HG02970 (cell line): ENCODE measurements around the gene TMEM132C.
A peak's percentile ranks its signal among the peaks of the same experiment; 100 is the strongest.
"Not testable (repeated sequence)": the region's sequence is repeated elsewhere in the genome, so short reads cannot be mapped to it uniquely, and the experiment has no call there.

Experiments used
- ATAC-seq: cut with Tn5 transposase; IDR thresholded peaks from one replicate; pipeline ENCODE4 v1.9.1; 2021; ENCODE audit warnings: mild to moderate bottlenecking, moderate library complexity, moderate number of reproducible peaks; ENCODE audit not compliant: unreplicated experiment, low FRiP score

The TMEM132C gene

DNA sequence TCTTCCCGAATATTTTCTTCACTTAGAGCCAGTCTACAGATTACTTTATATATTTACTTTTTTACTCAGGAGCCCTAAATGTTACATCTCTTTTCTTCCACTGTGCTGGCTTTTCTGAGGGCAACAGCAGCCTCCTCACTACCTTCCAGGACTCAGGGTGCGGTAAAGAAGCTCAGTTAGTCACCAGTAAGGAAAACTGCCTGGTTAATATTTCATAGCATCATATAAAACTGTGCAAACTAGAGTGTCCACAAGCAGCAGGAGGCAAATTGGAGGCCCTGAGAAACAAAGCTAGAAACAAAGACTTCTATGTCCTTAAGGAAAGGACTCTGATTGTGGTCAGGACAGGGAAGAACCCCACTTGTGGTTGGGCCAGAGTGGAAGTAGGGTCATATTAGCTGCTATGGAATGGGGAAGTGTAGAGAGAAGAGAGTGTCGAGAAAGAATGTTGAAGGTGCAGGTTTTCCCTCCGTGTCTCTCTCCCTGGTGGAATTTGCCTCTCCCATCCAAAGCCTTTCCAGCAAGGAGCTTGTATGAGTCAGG, 336.7 kb downstream of the TMEM132C start:
- no peak for ATAC-seq

DNA sequence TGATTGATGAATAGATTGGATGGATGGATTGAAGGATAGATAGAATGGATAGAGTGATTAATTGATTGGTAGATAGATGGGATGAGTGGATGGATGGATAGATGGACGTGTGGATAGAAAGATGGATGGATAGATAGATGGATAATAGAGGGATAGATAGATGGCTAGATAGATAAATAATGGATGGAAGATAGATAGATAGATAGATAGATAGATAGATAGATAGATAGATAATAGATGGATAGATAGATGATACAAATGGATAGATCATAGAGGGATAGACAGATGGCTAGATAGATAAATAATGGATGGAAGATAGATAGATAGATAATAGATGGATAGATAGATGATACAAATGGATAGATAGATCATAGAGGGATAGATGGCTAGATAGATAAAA, 337.2 kb downstream of the TMEM132C start:
- ATAC-seq: not testable (repeated sequence)

GRCh38 chr12:128606051-128606450, 339.1 kb downstream of the TMEM132C start:
- ATAC-seq: no peak

DNA sequence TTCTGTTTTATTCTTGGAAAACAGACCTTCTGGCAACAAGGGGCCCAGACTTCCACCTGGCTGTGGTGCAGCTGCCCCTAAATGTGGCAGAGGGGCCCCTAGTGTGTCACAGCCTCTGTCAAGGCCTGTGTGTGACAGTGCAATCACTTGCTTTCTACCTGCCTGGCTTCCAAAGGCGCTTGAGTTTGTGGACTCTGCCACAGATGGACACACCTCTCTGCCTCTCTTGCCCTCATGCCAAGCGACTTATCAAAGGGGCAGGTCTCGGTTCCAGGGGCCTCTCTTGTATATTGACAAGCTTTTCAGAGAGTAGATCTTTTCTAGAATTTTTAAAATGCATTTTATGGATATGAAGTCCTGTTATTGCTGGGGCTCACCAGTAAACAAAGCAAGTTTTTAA, 339.6 kb downstream of the TMEM132C start:
- no peak for ATAC-seq

GRCh38 chr12:128606970-128607369, 340.0 kb downstream of the TMEM132C start:
- ATAC-seq: no peak

DNA sequence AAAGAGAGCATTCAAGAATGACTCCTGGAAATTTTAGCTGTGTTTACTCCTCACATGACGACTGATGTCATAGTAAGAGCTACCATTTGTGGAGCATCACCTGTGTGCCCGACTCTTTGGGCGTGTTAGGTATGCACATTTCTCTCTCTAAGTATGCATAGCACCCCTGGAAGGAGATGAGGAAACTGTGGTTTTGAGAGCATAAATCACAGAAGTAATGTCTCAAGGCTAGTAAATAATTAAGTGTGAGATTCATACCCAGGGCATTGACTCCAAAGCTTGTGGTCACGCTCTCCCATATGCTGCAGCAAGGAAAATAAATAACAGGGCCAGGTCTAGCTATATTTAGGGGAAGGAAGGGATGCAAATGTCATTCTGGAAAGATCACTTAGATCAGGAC, 340.7 kb downstream of the TMEM132C start:
- ATAC-seq: no peak

DNA sequence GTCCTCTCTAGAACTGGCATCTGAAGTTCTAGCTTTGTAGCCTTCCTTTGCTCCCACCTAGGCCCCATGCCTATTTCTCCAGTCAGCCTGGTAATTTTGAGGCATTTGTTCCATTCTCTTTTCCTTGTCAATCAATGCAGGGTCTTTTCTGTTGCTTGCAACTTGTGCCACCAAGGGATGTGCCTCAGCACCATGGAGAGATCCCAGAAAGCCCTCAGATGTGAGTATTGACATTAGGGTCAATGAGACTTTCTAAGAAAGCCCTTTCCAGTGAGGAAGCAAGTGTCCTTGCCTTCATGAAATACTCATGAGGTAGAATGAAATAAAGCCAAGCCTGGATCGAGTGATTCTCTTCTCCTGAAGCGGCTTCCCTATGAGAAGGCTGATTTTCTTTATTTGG, 342.9 kb downstream of the TMEM132C start:
- ATAC-seq: no peak

- ATAC-seq: no peak
Measured at GRCh38 chr12:128611736-128612135, 344.8 kb downstream of the TMEM132C start.

DNA sequence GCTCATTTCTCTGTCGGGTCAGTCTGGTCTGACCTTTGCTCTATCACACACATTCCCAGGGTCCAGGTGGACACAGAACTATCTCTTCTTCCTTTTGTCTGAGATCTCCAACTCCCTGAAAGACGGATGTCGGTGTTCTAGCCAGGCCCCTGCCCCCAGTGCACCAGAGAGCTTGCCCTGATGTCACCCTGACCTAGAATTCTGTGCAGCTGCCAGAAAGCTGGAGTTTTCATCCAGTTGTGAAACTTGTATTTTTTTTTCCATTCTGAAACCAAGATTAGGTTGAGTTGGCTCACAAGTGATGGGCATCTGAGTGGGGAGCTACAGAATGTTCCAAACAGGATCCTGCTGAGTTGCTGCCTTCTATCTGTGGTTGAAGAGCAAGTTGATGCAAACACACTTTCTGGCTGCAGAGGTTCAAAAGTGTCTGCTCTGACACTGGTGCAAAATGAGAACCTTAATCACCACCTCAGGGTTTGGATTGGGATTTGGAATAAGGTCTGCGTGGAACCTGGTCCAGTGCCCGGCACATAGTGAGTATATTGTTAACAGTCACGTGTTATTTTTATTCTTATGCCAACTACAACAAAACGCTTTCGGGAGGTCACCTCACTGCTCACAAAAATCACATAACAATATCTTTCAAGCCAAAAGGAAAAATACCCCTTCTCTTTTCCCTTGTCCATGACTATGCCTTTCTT, 345.3 kb downstream of the TMEM132C start:
- no peak for ATAC-seq

- ATAC-seq: no peak
Measured at GRCh38 chr12:128613837-128614590, 347.0 kb downstream of the TMEM132C start.

- no peak for ATAC-seq
Measured at GRCh38 chr12:128617304-128617833, 350.4 kb downstream of the TMEM132C start.

GRCh38 chr12:128619263-128619662, 352.3 kb downstream of the TMEM132C start:
- ATAC-seq: no peak

GRCh38 chr12:128621304-128621703, 354.3 kb downstream of the TMEM132C start:
- ATAC-seq: no peak

DNA sequence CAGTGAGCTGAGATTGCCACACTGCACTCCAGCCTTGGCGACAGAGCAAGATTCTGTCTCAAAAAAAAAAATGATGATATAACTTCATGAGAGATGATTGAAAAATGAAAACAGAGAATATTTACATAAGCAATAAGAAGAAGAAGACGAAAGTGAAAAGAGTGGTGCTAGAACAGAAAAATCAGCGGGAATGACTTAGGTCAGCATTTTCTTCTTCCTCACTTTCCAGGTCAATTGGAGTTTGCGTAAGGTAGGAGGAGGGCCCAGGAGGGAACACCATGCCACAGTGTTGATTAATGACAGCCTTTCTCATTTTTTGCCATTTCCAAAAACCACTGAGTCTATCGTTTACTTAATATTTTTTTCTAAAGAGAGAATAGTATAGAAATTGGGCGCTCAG, 356.8 kb downstream of the TMEM132C start:
- no peak for ATAC-seq

DNA sequence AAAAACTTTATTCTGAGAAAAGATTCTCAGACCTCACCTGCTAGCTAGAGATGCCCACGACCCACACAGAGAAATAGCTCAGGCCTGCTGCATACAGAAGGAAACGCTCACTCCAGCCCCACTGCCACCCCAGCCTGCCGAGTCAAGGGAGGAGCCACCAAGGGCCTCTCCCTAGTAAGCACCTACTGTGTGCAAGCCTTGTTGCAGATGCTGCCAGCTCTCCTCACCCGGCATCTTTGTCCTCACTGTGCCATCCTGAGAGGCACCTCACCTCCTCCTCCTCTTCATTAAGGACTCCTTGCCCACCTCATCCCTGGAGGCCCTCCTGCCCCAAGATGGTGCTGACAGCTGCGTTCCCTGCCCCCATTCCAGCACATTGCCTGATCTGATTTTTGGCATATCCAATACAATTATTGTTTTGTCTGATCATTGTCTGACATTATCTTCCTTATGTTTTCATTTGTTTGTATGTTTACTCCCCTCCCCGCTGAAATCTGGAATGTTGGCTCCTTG, 359.9 kb downstream of the TMEM132C start:
- no peak for ATAC-seq

DNA sequence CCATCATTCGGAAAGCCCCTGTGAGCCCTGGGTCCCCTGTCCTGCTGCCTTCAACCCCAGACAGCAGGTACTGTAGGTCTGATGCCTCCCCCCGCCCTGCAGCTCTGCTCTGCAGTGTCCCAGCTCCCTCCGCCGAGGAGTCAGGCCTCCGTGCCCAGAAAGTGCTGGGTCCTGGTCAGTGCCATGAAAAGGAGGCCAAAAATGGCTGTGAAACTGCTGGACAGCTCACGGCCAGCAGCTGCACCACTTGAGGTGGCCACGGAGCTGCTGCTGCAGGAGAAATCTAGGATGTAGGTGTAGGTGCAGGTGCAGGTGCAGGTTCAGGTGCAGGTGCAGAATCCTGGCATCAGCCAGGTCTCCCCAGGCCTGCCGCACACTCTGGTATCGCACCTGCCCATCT, 360.7 kb downstream of the TMEM132C start:
- ATAC-seq: no peak

DNA sequence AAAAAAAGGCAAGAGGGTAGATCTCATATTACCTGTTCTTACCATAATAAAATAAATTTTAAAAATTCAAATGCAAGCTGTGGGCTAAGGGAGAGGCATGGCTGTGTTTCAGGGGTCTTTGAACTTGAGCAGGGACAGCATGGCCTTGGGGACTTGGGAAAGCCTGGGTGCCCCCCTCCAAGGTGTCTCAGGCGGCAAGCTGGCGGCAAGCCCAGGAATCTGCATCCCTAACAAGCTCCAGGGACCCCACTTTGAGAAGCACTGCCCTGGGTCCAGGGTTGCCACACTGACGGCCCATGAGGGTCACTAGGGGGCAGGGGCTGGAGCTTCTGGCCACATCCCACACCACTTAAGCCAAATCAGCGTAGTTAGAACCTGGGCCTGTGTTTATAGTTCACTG, 363.0 kb downstream of the TMEM132C start:
- no peak for ATAC-seq

- ATAC-seq: peak; percentile 84
Measured at GRCh38 chr12:128637642-128638606, 371.0 kb downstream of the TMEM132C start.

DNA sequence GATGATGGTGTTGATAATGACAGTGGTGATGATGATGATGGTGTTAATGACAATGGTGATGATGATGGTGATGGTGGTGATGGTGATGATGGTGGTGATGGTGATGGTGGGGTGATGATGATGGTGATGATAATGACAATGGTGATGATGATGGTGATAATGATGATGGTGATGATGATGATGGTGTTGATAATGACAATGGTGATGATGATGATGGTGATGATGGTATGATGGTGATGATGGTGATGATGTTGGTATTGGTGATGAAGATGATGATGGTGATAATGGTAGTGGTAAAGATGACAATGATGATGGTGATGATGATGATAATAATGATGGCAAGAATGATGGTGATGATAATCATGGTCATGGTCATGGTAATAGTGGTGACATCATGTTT, 372.1 kb downstream of the TMEM132C start:
- ATAC-seq: no peak

DNA sequence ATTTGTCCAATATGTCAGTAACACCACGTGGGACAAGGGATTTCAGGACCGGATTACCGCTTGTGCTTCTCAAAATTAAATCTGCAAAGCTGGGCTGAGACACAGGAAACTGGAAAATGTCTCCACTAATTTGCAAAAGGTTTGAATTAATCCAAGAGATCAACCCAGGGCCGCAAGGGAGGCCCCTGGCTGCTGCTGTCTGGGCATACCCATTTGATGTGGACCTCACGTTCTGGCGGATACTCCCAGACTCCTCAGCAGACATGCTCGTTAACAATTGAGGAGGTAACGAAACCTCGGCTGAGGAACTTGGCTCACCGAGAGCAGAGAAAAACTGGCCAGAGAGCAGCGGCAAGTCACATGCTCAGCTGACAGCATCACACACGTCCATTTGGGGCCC, 376.2 kb downstream of the TMEM132C start:
- ATAC-seq: no peak
